GM19452 (cell line): Measurements from ENCODE around the gene SPTBN5.

Experiments used
- ATAC-seq: cut with Tn5 transposase; IDR thresholded peaks from one replicate; pipeline ENCODE4 v1.9.1; 2021; ENCODE audit not compliant: unreplicated experiment

Gene SPTBN5

GRCh38 chr15:41809121-41809520 is 84.7 kb downstream of the SPTBN5 start:
- no peak for ATAC-seq

- ATAC-seq = no peak
These were observed 87.3 kb downstream of the SPTBN5 start for GRCh38 chr15:41806291-41807181.

- ATAC-seq = no peak
These were observed 88.1 kb downstream of the SPTBN5 start for GRCh38 chr15:41805711-41806110.

- no peak for ATAC-seq
These were observed 88.8 kb downstream of the SPTBN5 start for GRCh38 chr15:41804916-41805666.

GRCh38 chr15:41804361-41804760 is 89.5 kb downstream of the SPTBN5 start:
- ATAC-seq = no peak

GRCh38 chr15:41801850-41802455 is 91.9 kb downstream of the SPTBN5 start:
- ATAC-seq = no peak

- no peak for ATAC-seq
These were observed 92.7 kb downstream of the SPTBN5 start for GRCh38 chr15:41801185-41801584.

GRCh38 chr15:41799488-41799805 is 94.4 kb downstream of the SPTBN5 start:
- no peak for ATAC-seq

GRCh38 chr15:41798607-41799487 is 95.0 kb downstream of the SPTBN5 start:
- no peak for ATAC-seq
